Measurements from ENCODE around the gene CHST14. TPM values are rescaled to one million over a fixed set of nuclear protein-coding genes. Genes with fewer than 3 reads are reported as not detected.

CHST14 gene
- total and polyA plus RNA-seq, 7 donors = 2.5 to 5.3 (median 4.1) TPM

- intact Hi-C loops (cut with DNase I) = loop anchor here in 1 of 2 donors (10.0 kb wide), 1 partner anchor 343 kb away; no protein-coding TSS in a partner anchor
- peak overlapping the region; percentile 72 for H3K27ac ChIP-seq
- peak; percentile 88 to 94 (median 90) for ATAC-seq
These were observed 40.8 kb downstream of the CHST14 start for GRCh38 chr15:40511472-40512133.

DNA sequence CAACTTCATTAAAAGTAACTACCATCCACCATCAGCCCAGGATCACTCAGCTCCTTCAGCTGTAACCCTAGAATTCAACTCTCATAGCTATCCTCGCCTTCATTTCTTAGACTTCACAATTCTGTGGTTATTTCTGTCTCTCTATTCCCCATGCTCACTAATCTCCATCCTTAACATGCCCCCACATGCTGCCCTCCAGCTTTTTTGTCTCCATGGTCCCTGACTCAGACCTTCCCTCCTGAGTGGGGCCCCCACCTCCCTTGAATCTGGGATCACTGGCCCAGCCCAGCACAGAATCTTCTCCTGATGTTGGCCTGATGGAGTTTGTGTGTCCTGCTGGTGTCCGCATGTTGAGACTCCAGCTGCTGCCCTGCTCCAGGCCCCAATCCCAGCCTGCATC lies 41.7 kb downstream of the CHST14 start:
- no peak for DNase-seq
- ATAC-seq = no peak
- Histone ChIP-seq H3K9me3 (no peaks in the 10 kb centered on the region), H3K27me3 (ENCODE audit: insufficient read depth in 3 of 3, low read length in 2 of 3) (no peaks in the 10 kb centered on the region), H3K27ac (peak overlapping the region; percentile 9), H3K4me1 (peaks cover 14% of the 10 kb centered on the region), H3K36me3 (ENCODE audit: insufficient read depth in 1 of 2, low read depth in 1 of 2) (no peaks in the 10 kb centered on the region), H3K4me3 (no peak overlapping the region)
- 88 to 98% (median 94%) methylated on average over 2 of the region's 2 CpGs for WGBS, 3 donors
- intact Hi-C loops (cut with DNase I) = loop anchor here in 1 of 2 donors (10.0 kb wide), 1 partner anchor 342 kb away; no protein-coding TSS in a partner anchor
- no peak for TF ChIP-seq CTCF (IDR thresholded peaks at IDR 0.05)

More at GRCh38 chr15:40511472-40512133, 40.8 kb downstream of the CHST14 start:
- Histone ChIP-seq H3K27me3 (ENCODE audit: insufficient read depth in 3 of 3, low read length in 2 of 3) (no peaks in the 10 kb centered on the region), H3K4me1 (peaks cover 16% of the 10 kb centered on the region), H3K9me3 (no peaks in the 10 kb centered on the region), H3K36me3 (ENCODE audit: insufficient read depth in 1 of 2, low read depth in 1 of 2) (no peaks in the 10 kb centered on the region), H3K4me3 (peak overlapping the region; percentile 77)
- TF ChIP-seq CTCF (IDR thresholded peaks at IDR 0.05) = no peak
- WGBS, 3 donors = 1% methylated on average over 59 to 61 of the region's 61 CpGs
- DNase-seq = peak; percentile 83 to 89

DNA sequence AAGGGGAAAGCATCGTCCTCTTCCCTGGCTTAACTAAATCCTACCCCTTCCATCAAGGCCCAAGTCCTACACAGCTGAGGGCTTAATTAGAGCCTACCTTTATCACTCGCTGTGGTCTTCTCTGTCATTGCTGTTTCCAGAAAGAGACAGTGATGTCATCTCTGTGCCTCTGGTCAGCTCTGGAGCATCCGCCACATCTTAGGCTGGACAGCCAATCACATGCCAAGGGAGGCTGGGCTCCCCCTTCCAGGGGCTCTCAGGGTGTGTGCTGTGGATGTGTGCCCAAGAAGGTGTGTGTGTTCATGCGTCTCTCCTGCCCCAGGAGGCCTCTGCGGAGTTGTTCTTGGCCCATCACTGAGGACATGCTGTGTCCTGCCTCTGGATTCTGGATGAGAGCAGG lies 42.8 kb downstream of the CHST14 start:
- WGBS, 3 donors = 85 to 88% (median 88%) methylated on average over 5 of the region's 5 CpGs
- no peak for TF ChIP-seq CTCF (IDR thresholded peaks at IDR 0.05)
- H3K36me3 ChIP-seq (ENCODE audit: insufficient read depth in 1 of 2, low read depth in 1 of 2) = no peaks in the 10 kb centered on the region
- H3K4me3 ChIP-seq = no peak overlapping the region
- H3K9me3 ChIP-seq = no peaks in the 10 kb centered on the region
- ATAC-seq (no peak), DNase-seq (no peak)
- H3K4me1 ChIP-seq = peaks cover 14% of the 10 kb centered on the region
- no peak overlapping the region for H3K27ac ChIP-seq
- H3K27me3 ChIP-seq (ENCODE audit: insufficient read depth in 3 of 3, low read length in 2 of 3) = no peaks in the 10 kb centered on the region
- intact Hi-C loops (cut with DNase I) = loop anchor here in 1 of 2 donors (10.0 kb wide), 1 partner anchor 341 kb away; no protein-coding TSS in a partner anchor

DNA sequence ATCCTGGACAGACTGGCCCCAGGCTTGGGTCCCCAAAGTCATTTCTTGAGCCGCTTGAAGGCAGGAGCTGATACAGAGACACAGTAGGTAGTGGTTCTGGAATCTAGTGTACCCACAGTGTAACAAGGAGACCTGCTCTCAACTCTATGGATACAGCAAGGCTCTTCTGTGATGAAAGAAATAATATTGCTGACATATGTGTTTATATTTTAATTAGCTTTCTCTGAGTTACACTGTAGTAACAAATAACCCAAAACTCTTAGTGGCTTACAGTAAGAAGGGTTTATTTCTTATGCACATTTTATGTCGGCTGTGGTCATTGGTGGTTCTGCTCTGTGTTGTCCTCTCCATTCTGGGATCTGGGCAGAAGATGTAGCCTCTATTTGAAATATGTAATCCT lies 45.5 kb downstream of the CHST14 start:
- DNase-seq (no peak), ATAC-seq (no peak)
- Histone ChIP-seq H3K27me3 (ENCODE audit: insufficient read depth in 3 of 3, low read length in 2 of 3) (no peaks in the 10 kb centered on the region), H3K4me1 (peaks cover 3% of the 10 kb centered on the region), H3K4me3 (no peak overlapping the region), H3K36me3 (ENCODE audit: insufficient read depth in 1 of 2, low read depth in 1 of 2) (no peaks in the 10 kb centered on the region), H3K27ac (no peak overlapping the region), H3K9me3 (no peaks in the 10 kb centered on the region)
- intact Hi-C loops (cut with DNase I) = loop anchor here in 1 of 2 donors (5.0 to 10.0 kb wide), 2 partner anchors 338 to 376 kb away; partner anchors contain the start of gene VPS18
- 89 to 92% (median 90%) methylated on average over 2 of the region's 2 CpGs for WGBS, 3 donors
- no peak for TF ChIP-seq CTCF (IDR thresholded peaks at IDR 0.05)

Other genes with a start within 250 kb of the CHST14 start
- gene PAK6, start 231.9 kb upstream of the CHST14 start, total RNA-seq = 1 to 10 TPM in 2 of 4 donors, under 1 TPM in 2; 0.44 to 3.0 (median 1.2) TPM
- gene PAK6, start 231.9 kb upstream of the CHST14 start, polyA plus RNA-seq = 1 to 10 TPM in 1 of 3 donors, under 1 TPM in 2; 0.03 to 1.1 (median 0.47) TPM
- not detected for gene ANKRD63, start 187.9 kb upstream of the CHST14 start, total RNA-seq
- not detected for gene ANKRD63, start 187.9 kb upstream of the CHST14 start, polyA plus RNA-seq
- gene PLCB2, start 163.0 kb upstream of the CHST14 start, total RNA-seq = 1 to 10 TPM; 1.7 to 4.6 (median 3.5) TPM
- 1 to 10 TPM in 2 of 3 donors, under 1 TPM in 1; 0.73 to 2.0 (median 1.6) TPM for gene PLCB2, start 163.0 kb upstream of the CHST14 start, polyA plus RNA-seq
- 10 to 100 TPM; 22.3 to 32.4 (median 28.9) TPM for gene INAFM2, start 147.3 kb upstream of the CHST14 start, total RNA-seq
- 10 to 100 TPM in 1 of 3 donors, 1 to 10 TPM in 2; 5.8 to 14.5 (median 7.9) TPM for gene INAFM2, start 147.3 kb upstream of the CHST14 start, polyA plus RNA-seq
- gene CCDC9B, start 130.0 kb upstream of the CHST14 start, total RNA-seq = 100 to 1,000 TPM in 3 of 4 donors, 10 to 100 TPM in 1; 87.0 to 161 (median 129) TPM
- 10 to 100 TPM; 14.5 to 50.5 (median 23.2) TPM for gene CCDC9B, start 130.0 kb upstream of the CHST14 start, polyA plus RNA-seq
- not detected for gene PHGR1, start 120.0 kb upstream of the CHST14 start, total RNA-seq
- gene PHGR1, start 120.0 kb upstream of the CHST14 start, polyA plus RNA-seq = 1 to 10 TPM in 2 of 3 donors, under 1 TPM in 1; 0.49 to 4.8 (median 1.4) TPM
- gene DISP2, start 112.8 kb upstream of the CHST14 start, total RNA-seq = 1 to 10 TPM in 1 of 4 donors, under 1 TPM in 3; 0.05 to 2.4 (median 0.72) TPM
- under 1 TPM; 0.42 to 0.79 (median 0.52) TPM for gene DISP2, start 112.8 kb upstream of the CHST14 start, polyA plus RNA-seq
- 10 to 100 TPM in 2 of 4 donors, 1 to 10 TPM in 2; 7.7 to 21.3 (median 11.6) TPM for gene KNSTRN, start 88.3 kb upstream of the CHST14 start, total RNA-seq
- 10 to 100 TPM; 11.5 to 21.5 (median 18.7) TPM for gene KNSTRN, start 88.3 kb upstream of the CHST14 start, polyA plus RNA-seq
- 100 to 1,000 TPM in 1 of 4 donors, 10 to 100 TPM in 3; 46.5 to 102 (median 61.4) TPM for gene IVD, start 65.2 kb upstream of the CHST14 start, total RNA-seq
- 10 to 100 TPM; 27.1 to 35.6 (median 32.6) TPM for gene IVD, start 65.2 kb upstream of the CHST14 start, polyA plus RNA-seq
- 10 to 100 TPM; 12.5 to 15.6 (median 13.4) TPM for gene BAHD1, start 30.0 kb upstream of the CHST14 start, total RNA-seq
- gene BAHD1, start 30.0 kb upstream of the CHST14 start, polyA plus RNA-seq = 10 to 100 TPM in 2 of 3 donors, 1 to 10 TPM in 1; 9.9 to 14.6 (median 12.3) TPM
- 10 to 100 TPM in 3 of 4 donors, 1 to 10 TPM in 1; 9.3 to 23.6 (median 19.8) TPM for gene CCDC32, start 94.1 kb downstream of the CHST14 start, total RNA-seq
- 10 to 100 TPM; 24.8 to 54.9 (median 38.5) TPM for gene CCDC32, start 94.1 kb downstream of the CHST14 start, polyA plus RNA-seq
- 10 to 100 TPM in 3 of 4 donors, 1 to 10 TPM in 1; 8.7 to 12.5 (median 11.0) TPM for gene RPUSD2, start 98.3 kb downstream of the CHST14 start, total RNA-seq
- 10 to 100 TPM in 2 of 3 donors, 1 to 10 TPM in 1; 9.4 to 10.9 (median 10.3) TPM for gene RPUSD2, start 98.3 kb downstream of the CHST14 start, polyA plus RNA-seq
- gene KNL1, start 123.3 kb downstream of the CHST14 start, total RNA-seq = under 1 TPM in 3 of 4 donors, not detected in 1; 0.04 to 0.50 (median 0.49) TPM
- gene KNL1, start 123.3 kb downstream of the CHST14 start, polyA plus RNA-seq = under 1 TPM in 2 of 3 donors, not detected in 1; 0.03 to 0.18 TPM
- 1 to 10 TPM in 1 of 4 donors, under 1 TPM in 3; 0.41 to 1.5 (median 0.56) TPM for gene RAD51, start 224.2 kb downstream of the CHST14 start, total RNA-seq
- gene RAD51, start 224.2 kb downstream of the CHST14 start, polyA plus RNA-seq = under 1 TPM; 0.29 to 0.93 (median 0.90) TPM

All from psoas muscle (tissue), 8 donors.